HG03103 (cell line): ENCODE data around the gene CLDND2.
A peak's percentile ranks its signal among the peaks of the same experiment; 100 is the strongest.

Source experiments
- ATAC-seq: cut with Tn5 transposase; IDR thresholded peaks from one replicate; pipeline ENCODE4 v1.9.1; 2021; ENCODE audit warnings: low read depth; ENCODE audit not compliant: unreplicated experiment

The CLDND2 gene

GRCh38 chr19:51357952-51358351 lies 10.9 kb downstream of the CLDND2 start:
- ATAC-seq = no peak

- no peak for ATAC-seq
Measured at GRCh38 chr19:51356159-51356801, 12.5 kb downstream of the CLDND2 start.

- ATAC-seq = no peak
Measured at GRCh38 chr19:51354742-51355148, 14.1 kb downstream of the CLDND2 start.

GRCh38 chr19:51354103-51354741 lies 14.6 kb downstream of the CLDND2 start:
- no peak for ATAC-seq

GRCh38 chr19:51352783-51353360 lies 15.9 kb downstream of the CLDND2 start:
- ATAC-seq = no peak

GRCh38 chr19:51351266-51351990 lies 17.4 kb downstream of the CLDND2 start:
- no peak for ATAC-seq

- no peak for ATAC-seq
Measured at GRCh38 chr19:51347209-51347928, 21.4 kb downstream of the CLDND2 start.

- no peak for ATAC-seq
Measured at GRCh38 chr19:51346742-51347141, 22.1 kb downstream of the CLDND2 start.

GRCh38 chr19:51345076-51345620 lies 23.7 kb downstream of the CLDND2 start:
- ATAC-seq = no peak

- no peak for ATAC-seq
Measured at GRCh38 chr19:51342631-51343569, 25.9 kb downstream of the CLDND2 start.

- ATAC-seq = no peak
Measured at GRCh38 chr19:51341976-51342580, 26.7 kb downstream of the CLDND2 start, which contains the start of gene VSIG10L. Gene VSIG10L, minus strand, starts transcription at chr19:51342139. Its CDS starts 15 bp downstream, at chr19:51342124.

- no peak for ATAC-seq
Measured at GRCh38 chr19:51341066-51341465, 27.7 kb downstream of the CLDND2 start.

- peak; percentile 57 for ATAC-seq
Measured at GRCh38 chr19:51339687-51340656, 28.8 kb downstream of the CLDND2 start.

GRCh38 chr19:51339313-51339686 lies 29.5 kb downstream of the CLDND2 start:
- ATAC-seq = peak; percentile 2

GRCh38 chr19:51338563-51339312 lies 30.1 kb downstream of the CLDND2 start:
- no peak for ATAC-seq

- ATAC-seq = no peak
Measured at GRCh38 chr19:51337861-51338562, 30.8 kb downstream of the CLDND2 start.
